Measurements from ENCODE around the gene LIMS2.

The LIMS2 gene

DNA sequence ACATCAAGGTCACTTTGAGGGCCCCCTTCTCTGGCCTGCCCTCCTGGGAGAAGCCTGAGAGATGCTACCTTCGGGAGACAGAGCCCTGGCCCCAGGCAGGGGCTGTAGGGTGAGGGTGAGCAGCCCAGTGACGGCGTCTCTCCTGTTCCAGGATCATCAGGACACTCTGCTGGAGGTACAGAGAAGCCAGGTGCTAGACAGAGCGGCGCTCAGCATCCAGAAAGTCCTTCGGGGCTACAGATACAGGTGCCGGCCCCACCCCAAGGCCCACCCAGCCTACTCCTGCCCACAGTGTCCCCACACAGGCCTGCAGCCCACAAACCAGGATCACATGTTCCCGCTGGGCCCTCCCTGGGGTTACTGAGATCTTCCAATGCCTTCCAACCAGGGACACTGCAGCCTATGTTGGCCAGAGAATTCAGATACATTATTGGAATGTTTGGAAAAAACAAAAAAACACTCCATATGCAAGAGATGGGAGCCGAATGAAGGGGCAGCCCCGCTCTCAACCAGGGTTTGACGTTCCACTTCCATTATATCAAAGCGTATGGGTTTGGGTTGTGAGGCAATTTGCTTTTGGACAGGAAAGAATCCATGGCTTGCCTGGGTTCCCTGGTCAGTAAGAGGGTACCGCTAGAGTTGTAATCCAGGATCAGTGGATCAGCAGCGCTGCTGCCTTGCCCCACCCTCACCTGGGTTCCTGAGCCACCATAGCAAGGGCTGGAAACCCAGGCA is 78.9 kb downstream of the LIMS2 start:
- DNase-seq: no peak
- in situ Hi-C loops (cut with MboI; ENCODE audit: low pct_unique_long_range_greater_than_20kb, low sequenced_read_pairs): no loop called here

- DNase-seq: no peak
- in situ Hi-C loops (cut with MboI; ENCODE audit: low pct_unique_long_range_greater_than_20kb, low sequenced_read_pairs): no loop called here
Observed at GRCh38 chr2:127594116-127594591, 81.2 kb downstream of the LIMS2 start.

DNA sequence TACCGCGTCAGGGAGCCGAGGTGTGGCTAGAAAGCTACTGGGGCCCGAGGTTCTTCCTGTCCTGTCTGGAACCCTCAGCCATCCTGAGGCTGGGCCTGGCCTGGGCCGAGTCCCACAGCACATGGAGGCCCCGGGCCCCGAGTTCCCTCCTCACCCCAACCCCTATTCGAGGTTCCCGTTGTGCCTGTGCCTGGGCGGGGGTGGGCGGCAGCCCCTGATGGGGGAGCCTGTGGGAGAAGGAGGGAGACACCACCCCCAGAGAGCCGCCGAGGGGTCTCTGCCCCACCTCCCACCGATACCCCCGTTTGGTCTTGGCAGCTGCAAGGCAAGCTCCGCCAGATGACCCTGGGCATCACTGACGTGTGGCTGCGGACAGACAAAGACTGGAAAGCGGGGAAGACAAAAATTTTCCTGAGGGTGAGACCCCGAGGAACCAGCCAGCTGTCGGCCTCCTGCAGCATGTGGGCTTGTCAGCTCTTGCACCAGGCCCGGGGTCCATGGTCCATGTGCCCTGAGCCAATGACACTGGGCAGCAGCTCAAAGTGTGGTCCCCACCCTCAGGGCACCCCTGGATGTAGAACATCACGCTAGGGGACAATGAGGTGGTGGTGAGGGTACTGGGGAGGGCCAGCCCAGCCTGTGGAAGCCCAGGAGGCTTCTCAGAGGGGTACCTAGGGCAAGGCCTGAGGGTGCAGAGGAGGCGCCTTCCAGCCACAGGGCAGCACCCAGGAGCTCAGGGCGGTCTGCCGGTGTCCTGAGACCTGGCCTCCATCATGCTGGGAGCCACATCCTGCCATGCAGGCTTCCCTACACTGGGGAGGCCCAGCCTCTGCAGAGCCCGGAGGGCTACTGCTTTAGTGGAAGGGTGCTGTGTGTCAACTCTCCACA is 81.9 kb downstream of the LIMS2 start:
- in situ Hi-C loops (cut with MboI; ENCODE audit: low pct_unique_long_range_greater_than_20kb, low sequenced_read_pairs): no loop called here
- DNase-seq: no peak

DNA sequence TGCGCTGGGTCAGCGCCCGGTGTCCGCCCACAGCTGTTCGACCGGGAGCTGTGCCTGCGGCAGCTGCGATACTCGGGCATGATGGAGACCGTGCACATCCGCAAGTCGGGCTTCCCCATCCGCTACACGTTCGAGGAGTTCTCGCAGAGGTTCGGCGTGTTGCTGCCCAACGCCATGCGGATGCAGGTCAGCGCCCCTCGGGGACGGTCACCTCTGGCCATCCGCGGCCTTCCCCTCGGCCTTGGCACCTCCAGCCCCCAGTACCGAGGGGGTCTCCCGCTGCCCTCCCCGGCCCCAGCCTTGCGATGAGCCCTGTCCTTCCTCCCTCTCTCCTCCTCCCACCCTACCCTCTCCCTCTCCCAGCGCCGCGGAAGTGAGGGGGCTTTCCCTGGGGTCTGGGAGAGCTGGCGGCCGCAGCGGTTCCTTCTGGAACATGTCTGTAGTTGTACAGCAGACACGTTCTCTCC is 82.5 kb downstream of the LIMS2 start:
- DNase-seq: no peak
- in situ Hi-C loops (cut with MboI; ENCODE audit: low pct_unique_long_range_greater_than_20kb, low sequenced_read_pairs): no loop called here

GRCh38 chr2:127591221-127591923 is 84.0 kb downstream of the LIMS2 start:
- DNase-seq: peak; percentile 66
- in situ Hi-C loops (cut with MboI; ENCODE audit: low pct_unique_long_range_greater_than_20kb, low sequenced_read_pairs): no loop called here

DNA sequence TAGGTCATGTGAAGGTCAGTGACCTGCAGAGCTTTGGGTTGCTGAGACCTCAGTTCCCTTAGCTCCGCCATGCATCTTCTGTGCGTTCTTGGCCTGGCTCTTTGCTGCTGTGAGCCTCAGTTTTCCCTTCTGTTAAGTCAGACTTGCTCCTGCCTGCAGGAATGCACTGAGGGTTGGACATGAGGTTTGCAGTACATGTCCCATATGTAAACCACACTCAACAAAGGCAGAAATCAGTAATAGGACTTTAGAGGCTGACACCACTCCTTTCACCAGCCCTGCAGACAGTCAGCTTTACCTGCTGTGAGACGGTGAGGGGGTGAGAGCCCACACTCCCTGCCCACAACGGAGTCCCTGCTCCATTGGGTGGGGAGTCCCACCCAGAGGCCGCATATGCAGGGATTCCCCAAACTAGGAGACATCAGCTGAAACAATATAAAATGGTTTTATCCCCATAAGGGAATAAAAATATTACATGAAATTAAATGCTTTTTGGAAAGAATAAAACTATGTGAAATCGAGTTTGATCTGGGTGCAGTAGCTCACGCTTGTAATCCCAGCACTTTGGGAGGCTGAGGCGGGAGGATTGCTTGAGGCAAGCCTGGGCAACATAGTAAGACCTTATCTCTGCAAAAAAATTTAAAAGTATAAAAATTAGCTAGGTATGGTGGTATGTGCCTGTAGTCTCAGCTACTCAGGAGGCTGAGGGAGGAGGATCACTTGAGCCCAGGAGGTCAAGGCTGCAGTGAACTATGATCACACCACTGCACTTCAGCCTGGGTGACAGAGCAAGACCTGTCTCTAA is 84.7 kb downstream of the LIMS2 start:
- no peak for DNase-seq
- in situ Hi-C loops (cut with MboI; ENCODE audit: low pct_unique_long_range_greater_than_20kb, low sequenced_read_pairs): no loop called here

DNA sequence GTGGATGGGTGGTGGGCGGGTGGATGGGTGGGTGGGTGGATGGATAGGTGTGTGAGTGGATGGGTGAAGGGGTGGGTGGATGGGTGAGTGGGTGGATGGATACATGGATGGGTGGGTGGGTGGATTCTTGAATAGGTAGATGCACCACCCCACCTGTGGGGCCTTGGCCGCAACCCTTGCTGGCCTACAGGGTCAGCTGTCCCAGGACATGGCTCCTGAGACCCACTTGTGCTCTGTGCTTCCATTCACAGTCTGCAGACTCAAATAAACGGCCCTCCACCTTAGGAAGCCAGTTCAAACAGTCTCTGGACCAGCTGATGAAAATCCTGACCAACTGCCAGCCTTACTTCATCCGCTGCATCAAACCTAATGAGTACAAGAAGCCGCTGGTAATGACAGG is 85.5 kb downstream of the LIMS2 start:
- no peak for DNase-seq
- in situ Hi-C loops (cut with MboI; ENCODE audit: low pct_unique_long_range_greater_than_20kb, low sequenced_read_pairs): no loop called here

DNA sequence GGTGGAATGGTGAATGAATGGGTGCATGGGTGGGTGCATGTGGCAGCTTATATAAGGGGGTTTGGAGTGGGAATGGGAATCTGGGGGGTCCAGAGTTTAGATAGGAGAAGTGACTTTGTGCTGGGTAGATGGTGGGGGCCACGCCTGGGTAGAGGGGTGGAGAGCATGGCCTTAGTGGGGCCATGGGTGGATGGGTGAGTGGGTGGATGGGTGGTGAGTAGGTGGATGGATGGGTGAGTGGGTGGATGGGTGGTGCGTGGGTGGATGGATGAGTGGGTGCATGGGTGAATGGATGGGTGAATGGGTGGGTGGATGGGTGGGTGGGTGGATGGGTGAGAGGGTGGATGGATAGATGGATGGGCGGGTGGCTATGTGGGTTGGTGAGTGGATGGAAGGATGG is 86.0 kb downstream of the LIMS2 start:
- no peak for DNase-seq
- in situ Hi-C loops (cut with MboI; ENCODE audit: low pct_unique_long_range_greater_than_20kb, low sequenced_read_pairs): no loop called here

Measured in KBM-7 (cell line).